ENCODE measurements around the gene NR4A3. TPM values are rescaled to one million over a fixed set of nuclear protein-coding genes. Genes with fewer than 3 reads are reported as not detected.

Gene NR4A3
- total RNA-seq, 1 experiment from 2014 or later = 0.45 TPM

DNA sequence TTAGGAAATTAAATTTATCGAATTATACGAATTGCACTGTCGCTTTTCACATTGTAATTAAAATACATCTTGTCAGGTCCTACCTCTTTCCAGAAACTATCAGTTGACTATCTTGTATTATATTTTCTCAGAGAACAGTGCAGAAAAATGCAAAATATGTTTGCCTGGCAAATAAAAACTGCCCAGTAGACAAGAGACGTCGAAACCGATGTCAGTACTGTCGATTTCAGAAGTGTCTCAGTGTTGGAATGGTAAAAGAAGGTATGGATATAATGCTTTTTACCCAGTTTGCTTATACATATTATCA lies 10.8 kb downstream of the NR4A3 start:
- Histone ChIP-seq H3K9me3 (ENCODE audit: low read length) (no peaks in the 10 kb centered on the region), H2AFZ (ENCODE audit: low read length) (no peak overlapping the region), H3K4me2 (ENCODE audit: low read depth, low read length, poor library complexity, severe bottlenecking) (no peak overlapping the region), H4K20me1 (ENCODE audit: insufficient read depth, low read depth, low read length) (no peaks in the 10 kb centered on the region), H3K9me2 (replicated peaks; ENCODE audit: insufficient read depth, low read length) (no peaks in the 10 kb centered on the region), H3K79me2 (ENCODE audit: low read length) (no peaks in the 10 kb centered on the region), H3K36me3 (ENCODE audit: insufficient read depth, low read length) (no peaks in the 10 kb centered on the region), H3K4me3 (ENCODE audit: low read length) (no peak overlapping the region), H3K9ac (ENCODE audit: low read length) (no peak overlapping the region), H3K4me1 (ENCODE audit: low read length) (no peaks in the 10 kb centered on the region), H3K27ac (ENCODE audit: low read length) (no peak overlapping the region), H3K27me3 (ENCODE audit: low read length) (no peaks in the 10 kb centered on the region)
- DNase-seq = no peak

DNA sequence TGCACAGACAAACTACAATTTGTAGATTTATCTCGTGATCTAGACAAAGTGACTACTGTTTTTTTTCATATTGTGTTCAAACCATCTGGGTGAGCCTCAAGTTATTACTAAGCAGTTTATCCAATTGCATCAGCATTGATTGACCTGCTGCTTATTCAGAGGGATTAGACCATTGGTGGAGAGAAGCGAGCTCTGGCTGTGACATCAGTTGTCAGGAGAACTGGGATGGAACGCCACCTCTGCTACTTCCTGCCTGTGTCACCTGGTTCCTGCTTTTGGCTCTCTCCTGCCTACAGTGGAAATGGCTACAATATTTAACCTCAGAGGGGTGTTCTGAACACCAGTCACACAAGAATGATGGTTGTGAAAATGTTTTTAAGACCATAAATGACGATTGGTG lies 12.1 kb downstream of the NR4A3 start:
- peak; percentile 43 for DNase-seq
- H3K27ac ChIP-seq (ENCODE audit: low read length) = no peak overlapping the region
- no peak overlapping the region for H3K4me2 ChIP-seq (ENCODE audit: low read depth, low read length, poor library complexity, severe bottlenecking)
- no peak overlapping the region for H3K4me3 ChIP-seq (ENCODE audit: low read length)
- H3K36me3 ChIP-seq (ENCODE audit: insufficient read depth, low read length) = no peaks in the 10 kb centered on the region
- H3K27me3 ChIP-seq (ENCODE audit: low read length) = no peaks in the 10 kb centered on the region
- no peaks in the 10 kb centered on the region for H3K9me3 ChIP-seq (ENCODE audit: low read length)
- no peaks in the 10 kb centered on the region for H4K20me1 ChIP-seq (ENCODE audit: insufficient read depth, low read depth, low read length)
- no peaks in the 10 kb centered on the region for H3K9me2 ChIP-seq (replicated peaks; ENCODE audit: insufficient read depth, low read length)
- H3K79me2 ChIP-seq (ENCODE audit: low read length) = no peaks in the 10 kb centered on the region
- H3K9ac ChIP-seq (ENCODE audit: low read length) = no peak overlapping the region
- H2AFZ ChIP-seq (ENCODE audit: low read length) = no peak overlapping the region
- H3K4me1 ChIP-seq (ENCODE audit: low read length) = no peaks in the 10 kb centered on the region

- H3K4me3 ChIP-seq (ENCODE audit: low read length) = no peak overlapping the region
- H3K27me3 ChIP-seq (ENCODE audit: low read length) = no peaks in the 10 kb centered on the region
- no peak for DNase-seq
- H3K9me2 ChIP-seq (replicated peaks; ENCODE audit: insufficient read depth, low read length) = no peaks in the 10 kb centered on the region
- H3K27ac ChIP-seq (ENCODE audit: low read length) = no peak overlapping the region
- no peak overlapping the region for H3K9ac ChIP-seq (ENCODE audit: low read length)
- H3K36me3 ChIP-seq (ENCODE audit: insufficient read depth, low read length) = no peaks in the 10 kb centered on the region
- H3K4me1 ChIP-seq (ENCODE audit: low read length) = no peaks in the 10 kb centered on the region
- H3K79me2 ChIP-seq (ENCODE audit: low read length) = no peaks in the 10 kb centered on the region
- H3K4me2 ChIP-seq (ENCODE audit: low read depth, low read length, poor library complexity, severe bottlenecking) = no peak overlapping the region
- H3K9me3 ChIP-seq (ENCODE audit: low read length) = no peaks in the 10 kb centered on the region
- H2AFZ ChIP-seq (ENCODE audit: low read length) = no peak overlapping the region
- H4K20me1 ChIP-seq (ENCODE audit: insufficient read depth, low read depth, low read length) = no peaks in the 10 kb centered on the region
Measured at GRCh38 chr9:99834474-99834873, 12.8 kb downstream of the NR4A3 start.

GRCh38 chr9:99835142-99835541 lies 13.5 kb downstream of the NR4A3 start:
- no peak overlapping the region for H2AFZ ChIP-seq (ENCODE audit: low read length)
- no peak overlapping the region for H3K4me3 ChIP-seq (ENCODE audit: low read length)
- no peaks in the 10 kb centered on the region for H3K9me2 ChIP-seq (replicated peaks; ENCODE audit: insufficient read depth, low read length)
- no peak for DNase-seq
- H3K9me3 ChIP-seq (ENCODE audit: low read length) = no peaks in the 10 kb centered on the region
- no peaks in the 10 kb centered on the region for H4K20me1 ChIP-seq (ENCODE audit: insufficient read depth, low read depth, low read length)
- H3K79me2 ChIP-seq (ENCODE audit: low read length) = no peaks in the 10 kb centered on the region
- no peaks in the 10 kb centered on the region for H3K27me3 ChIP-seq (ENCODE audit: low read length)
- no peak overlapping the region for H3K4me2 ChIP-seq (ENCODE audit: low read depth, low read length, poor library complexity, severe bottlenecking)
- no peak overlapping the region for H3K27ac ChIP-seq (ENCODE audit: low read length)
- no peaks in the 10 kb centered on the region for H3K36me3 ChIP-seq (ENCODE audit: insufficient read depth, low read length)
- H3K4me1 ChIP-seq (ENCODE audit: low read length) = no peaks in the 10 kb centered on the region
- H3K9ac ChIP-seq (ENCODE audit: low read length) = no peak overlapping the region

DNA sequence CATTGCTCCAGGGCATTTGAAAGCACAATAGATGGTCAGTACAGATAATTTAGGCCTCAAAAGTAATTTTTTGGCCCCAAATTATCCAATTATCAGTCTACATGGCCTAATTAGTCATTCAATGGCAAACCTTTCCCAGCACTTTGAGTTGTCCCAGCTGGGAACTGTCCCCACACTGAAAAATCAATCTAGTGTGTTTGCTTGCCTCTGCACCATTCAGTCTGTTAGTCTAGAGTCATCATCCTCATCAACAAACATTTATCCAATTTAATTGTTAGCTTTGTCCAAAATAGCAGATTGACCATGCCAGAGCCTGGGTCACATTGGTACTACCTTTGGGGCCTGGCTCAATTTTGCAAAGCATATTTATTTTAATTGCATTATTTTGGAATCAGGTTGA lies 13.9 kb downstream of the NR4A3 start:
- no peak for DNase-seq
- H3K9me2 ChIP-seq (replicated peaks; ENCODE audit: insufficient read depth, low read length) = no peaks in the 10 kb centered on the region
- no peak overlapping the region for H3K9ac ChIP-seq (ENCODE audit: low read length)
- H3K4me2 ChIP-seq (ENCODE audit: low read depth, low read length, poor library complexity, severe bottlenecking) = no peak overlapping the region
- H3K27me3 ChIP-seq (ENCODE audit: low read length) = no peaks in the 10 kb centered on the region
- H3K36me3 ChIP-seq (ENCODE audit: insufficient read depth, low read length) = no peaks in the 10 kb centered on the region
- H2AFZ ChIP-seq (ENCODE audit: low read length) = no peak overlapping the region
- no peaks in the 10 kb centered on the region for H3K4me1 ChIP-seq (ENCODE audit: low read length)
- no peaks in the 10 kb centered on the region for H4K20me1 ChIP-seq (ENCODE audit: insufficient read depth, low read depth, low read length)
- H3K79me2 ChIP-seq (ENCODE audit: low read length) = no peaks in the 10 kb centered on the region
- no peak overlapping the region for H3K27ac ChIP-seq (ENCODE audit: low read length)
- no peaks in the 10 kb centered on the region for H3K9me3 ChIP-seq (ENCODE audit: low read length)
- no peak overlapping the region for H3K4me3 ChIP-seq (ENCODE audit: low read length)

DNA sequence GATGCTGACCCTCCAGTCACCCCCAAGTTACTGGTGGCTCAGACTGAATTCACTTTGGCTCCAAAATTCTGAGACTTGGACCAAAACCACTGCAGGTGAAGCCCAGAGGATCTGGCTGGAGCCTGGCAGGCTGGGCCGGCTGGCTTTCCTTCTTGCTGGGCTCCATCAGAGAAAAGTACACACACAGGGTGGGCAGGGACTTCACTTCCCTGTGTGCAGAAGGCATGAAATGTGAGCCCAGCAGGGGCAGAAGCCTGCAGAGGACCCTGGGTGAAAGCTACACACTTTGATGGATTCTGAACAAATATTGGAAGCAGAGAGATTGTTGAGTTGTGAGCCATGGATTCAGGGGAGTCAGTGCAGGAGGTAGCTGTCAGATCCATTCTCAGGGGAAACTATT lies 18.4 kb downstream of the NR4A3 start:
- Histone ChIP-seq H3K27ac (ENCODE audit: low read length) (no peak overlapping the region), H2AFZ (ENCODE audit: low read length) (no peak overlapping the region)
- DNase-seq = no peak

GRCh38 chr9:99845063-99845462 lies 23.4 kb downstream of the NR4A3 start:
- no peaks in the 10 kb centered on the region for H3K79me2 ChIP-seq (ENCODE audit: low read length)
- H3K9me3 ChIP-seq (ENCODE audit: low read length) = no peaks in the 10 kb centered on the region
- peaks cover 12% of the 10 kb centered on the region for H3K4me1 ChIP-seq (ENCODE audit: low read length)
- H3K9me2 ChIP-seq (replicated peaks; ENCODE audit: insufficient read depth, low read length) = no peaks in the 10 kb centered on the region
- no peak overlapping the region for H3K4me3 ChIP-seq (ENCODE audit: low read length)
- no peak overlapping the region for H3K27ac ChIP-seq (ENCODE audit: low read length)
- H3K9ac ChIP-seq (ENCODE audit: low read length) = no peak overlapping the region
- H3K4me2 ChIP-seq (ENCODE audit: low read depth, low read length, poor library complexity, severe bottlenecking) = no peak overlapping the region
- H3K36me3 ChIP-seq (ENCODE audit: insufficient read depth, low read length) = no peaks in the 10 kb centered on the region
- no peaks in the 10 kb centered on the region for H4K20me1 ChIP-seq (ENCODE audit: insufficient read depth, low read depth, low read length)
- H2AFZ ChIP-seq (ENCODE audit: low read length) = no peak overlapping the region
- no peak for DNase-seq
- no peaks in the 10 kb centered on the region for H3K27me3 ChIP-seq (ENCODE audit: low read length)

More for the DNA sequence above, 18.4 kb downstream of the NR4A3 start:
- no peaks in the 10 kb centered on the region for H3K36me3 ChIP-seq (ENCODE audit: insufficient read depth, low read length)
- no peaks in the 10 kb centered on the region for H3K9me2 ChIP-seq (replicated peaks; ENCODE audit: insufficient read depth, low read length)
- no peaks in the 10 kb centered on the region for H3K27me3 ChIP-seq (ENCODE audit: low read length)
- H3K4me3 ChIP-seq (ENCODE audit: low read length) = no peak overlapping the region
- H3K79me2 ChIP-seq (ENCODE audit: low read length) = no peaks in the 10 kb centered on the region
- peaks cover 8% of the 10 kb centered on the region; the same call in 1 of the 2 replicates for H3K4me1 ChIP-seq (ENCODE audit: low read length)
- no peaks in the 10 kb centered on the region for H3K9me3 ChIP-seq (ENCODE audit: low read length)
- no peak overlapping the region for H3K4me2 ChIP-seq (ENCODE audit: low read depth, low read length, poor library complexity, severe bottlenecking)
- no peaks in the 10 kb centered on the region for H4K20me1 ChIP-seq (ENCODE audit: insufficient read depth, low read depth, low read length)
- no peak overlapping the region for H3K9ac ChIP-seq (ENCODE audit: low read length)

DNA sequence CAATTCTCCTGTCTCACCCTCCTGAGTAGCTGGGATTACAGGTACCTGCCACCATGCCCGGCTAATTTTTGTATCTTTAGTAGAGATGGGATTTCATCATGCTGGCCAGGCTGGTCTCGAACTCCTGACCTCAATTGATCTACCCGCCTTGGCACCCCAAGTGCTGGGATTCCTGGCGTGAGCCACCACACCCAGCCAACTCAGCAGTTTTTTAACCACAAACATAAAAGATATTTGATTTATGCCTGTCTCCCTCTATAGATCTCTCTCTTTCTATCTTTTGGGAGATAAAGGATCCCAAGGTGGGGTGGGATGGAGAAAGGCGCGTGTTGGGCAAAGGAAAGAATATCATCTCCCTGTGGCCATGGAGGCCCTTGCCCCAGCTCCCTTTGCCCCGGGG lies 26.8 kb downstream of the NR4A3 start:
- Histone ChIP-seq H3K9me3 (ENCODE audit: low read length) (no peaks in the 10 kb centered on the region), H3K27me3 (ENCODE audit: low read length) (no peaks in the 10 kb centered on the region), H3K4me2 (ENCODE audit: low read depth, low read length, poor library complexity, severe bottlenecking) (no peak overlapping the region), H3K4me1 (ENCODE audit: low read length) (peaks cover 12% of the 10 kb centered on the region), H4K20me1 (ENCODE audit: insufficient read depth, low read depth, low read length) (no peaks in the 10 kb centered on the region), H2AFZ (ENCODE audit: low read length) (no peak overlapping the region), H3K9me2 (replicated peaks; ENCODE audit: insufficient read depth, low read length) (no peaks in the 10 kb centered on the region), H3K36me3 (ENCODE audit: insufficient read depth, low read length) (no peaks in the 10 kb centered on the region), H3K27ac (ENCODE audit: low read length) (no peak overlapping the region), H3K9ac (ENCODE audit: low read length) (no peak overlapping the region), H3K79me2 (ENCODE audit: low read length) (no peaks in the 10 kb centered on the region), H3K4me3 (ENCODE audit: low read length) (no peak overlapping the region)
- DNase-seq = no peak
